A673 (cell line): ENCODE results near the gene SMIM35. TPM values are rescaled to one million over a fixed set of nuclear protein-coding genes. Genes with fewer than 3 reads are reported as not detected.

ENCODE experiments used
- BruUV-seq: library from RNA; stranded (reverse); fragments of 400-500 nt; replicated peaks from 2 replicates; lab custom pipeline; 2021; lab: Mats Ljungman, UMichigan
- CTCF ChIA-PET: fragments of 300-600 bp; sonication (Branson Sonifier 250); formaldehyde crosslinking; loops from one replicate; lab custom pipeline; 2022; ENCODE audit warnings: antibody characterized with exemption; lab: Charles Lee
- POLR2A ChIA-PET: fragments of 300-600 bp; sonication (Branson Sonifier 250); formaldehyde crosslinking; loops from one replicate; lab custom pipeline; 2022; ENCODE audit warnings: antibody characterized with exemption; ENCODE audit not compliant: low non-redundant PET; lab: Charles Lee
- DNase-seq: peaks from one replicate; pipeline ENCODE4 v3.0.0-alpha.2; 2015; ENCODE audit warnings: low spot score
- H3K27ac ChIP-seq: fragments of 200-600 bp; sonication (generic); 2 replicates; pipeline ENCODE4 v1.5.1; 2016; ENCODE audit warnings: mixed run types, low read depth, mild to moderate bottlenecking, mixed read lengths, antibody characterized with exemption, low read length; ENCODE audit not compliant: poor library complexity, severe bottlenecking
- H3K27me3 ChIP-seq: fragments of 200-600 bp; sonication (generic); replicated peaks from 2 replicates; pipeline ENCODE4 v1.6.1; 2017; ENCODE audit warnings: mixed run types, low read depth, mild to moderate bottlenecking, mixed read lengths, antibody characterized with exemption, low read length; ENCODE audit not compliant: insufficient read depth, poor library complexity
- H3K36me3 ChIP-seq: fragments of 200-600 bp; sonication (generic); 2 replicates; pipeline ENCODE4 v1.6.1; 2016; ENCODE audit warnings: mixed run types, mild to moderate bottlenecking, mixed read lengths, antibody characterized with exemption, low read length; ENCODE audit not compliant: insufficient read depth, poor library complexity, severe bottlenecking
- H3K4me1 ChIP-seq: fragments of 200-600 bp; sonication (generic); 2 replicates; pipeline ENCODE4 v1.6.1; 2017; ENCODE audit warnings: mixed run types, mild to moderate bottlenecking, mixed read lengths, antibody characterized with exemption, low read length; ENCODE audit not compliant: insufficient read depth, poor library complexity, severe bottlenecking
- H3K4me3 ChIP-seq: fragments of 200-600 bp; sonication (generic); 2 replicates; pipeline ENCODE4 v1.5.1; 2016; ENCODE audit warnings: low read depth, mixed run types, mild to moderate bottlenecking, mixed read lengths, low read length; ENCODE audit not compliant: poor library complexity, severe bottlenecking
- H3K9me3 ChIP-seq: fragments of 200-600 bp; sonication (generic); 2 replicates; pipeline ENCODE4 v1.6.1; 2016; ENCODE audit warnings: mixed run types, low read depth, mild to moderate bottlenecking, mixed read lengths, antibody characterized with exemption, low read length; ENCODE audit not compliant: poor library complexity, severe bottlenecking
- EZH2 ChIP-seq: fragments of 200-600 bp; sonication (generic); IDR thresholded peaks from 2 replicates; pipeline ENCODE4 v1.6.1; 2017; ENCODE audit warnings: borderline replicate concordance, low read depth, mild to moderate bottlenecking, mixed read lengths, antibody characterized with exemption, low read length; ENCODE audit not compliant: poor library complexity, severe bottlenecking
- intact Hi-C: fragments of 100-400 bp; cut with micrococcal nuclease; formaldehyde crosslinking; loops from one replicate; pipeline ENCODE4 v1.10.0; 2022; ENCODE audit not compliant: unreplicated experiment
- total RNA-seq: library from RNA; stranded (reverse); gene quantifications from 2 replicates; pipeline ENCODE4 v1.2.3, GENCODE V29; 2021
- TF ChIP-seq, protein P1 (sequence below): fragments of 300-800, 200-600 bp; sonication (generic); conservative IDR thresholded peaks from 2 replicates; pipeline ENCODE4 v1.5.1; 2017; ENCODE audit warnings: low read depth, mild to moderate bottlenecking, antibody characterized with exemption, low read length, moderate library complexity, mixed read lengths

SMIM35 gene
- total RNA-seq, 1 experiment from 2014 or later: not detected

DNA sequence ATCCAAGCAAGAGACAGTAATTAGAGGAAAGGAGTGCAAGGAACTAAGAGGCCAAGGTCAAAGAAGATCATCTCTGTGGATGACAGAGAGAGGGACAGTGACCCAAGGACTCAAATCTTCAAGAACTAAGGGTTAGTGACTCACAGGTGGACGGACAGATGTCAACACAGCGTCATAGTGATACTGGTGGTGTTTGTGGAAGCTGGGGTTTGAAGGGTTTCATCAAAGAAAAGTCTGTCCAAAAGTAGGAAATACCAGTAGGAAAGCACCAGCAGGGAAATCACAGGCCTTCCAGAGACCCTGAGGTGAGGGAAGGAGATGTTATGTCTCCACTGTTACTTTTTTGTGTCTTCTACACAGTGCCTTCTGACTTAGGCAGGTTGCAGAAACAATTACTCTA is 68.4 kb downstream of the SMIM35 start:
- H3K4me1 ChIP-seq: no peaks in the 10 kb centered on the region
- ChIA-PET CTCF (no interaction called here), POLR2A (no interaction called here)
- H3K27ac ChIP-seq: no peak overlapping the region
- intact Hi-C loops: no loop called here
- peaks cover 56% of the 10 kb centered on the region for H3K27me3 ChIP-seq
- DNase-seq: no peak
- no peak for TF ChIP-seq EZH2
- TF ChIP-seq, protein P1, sequence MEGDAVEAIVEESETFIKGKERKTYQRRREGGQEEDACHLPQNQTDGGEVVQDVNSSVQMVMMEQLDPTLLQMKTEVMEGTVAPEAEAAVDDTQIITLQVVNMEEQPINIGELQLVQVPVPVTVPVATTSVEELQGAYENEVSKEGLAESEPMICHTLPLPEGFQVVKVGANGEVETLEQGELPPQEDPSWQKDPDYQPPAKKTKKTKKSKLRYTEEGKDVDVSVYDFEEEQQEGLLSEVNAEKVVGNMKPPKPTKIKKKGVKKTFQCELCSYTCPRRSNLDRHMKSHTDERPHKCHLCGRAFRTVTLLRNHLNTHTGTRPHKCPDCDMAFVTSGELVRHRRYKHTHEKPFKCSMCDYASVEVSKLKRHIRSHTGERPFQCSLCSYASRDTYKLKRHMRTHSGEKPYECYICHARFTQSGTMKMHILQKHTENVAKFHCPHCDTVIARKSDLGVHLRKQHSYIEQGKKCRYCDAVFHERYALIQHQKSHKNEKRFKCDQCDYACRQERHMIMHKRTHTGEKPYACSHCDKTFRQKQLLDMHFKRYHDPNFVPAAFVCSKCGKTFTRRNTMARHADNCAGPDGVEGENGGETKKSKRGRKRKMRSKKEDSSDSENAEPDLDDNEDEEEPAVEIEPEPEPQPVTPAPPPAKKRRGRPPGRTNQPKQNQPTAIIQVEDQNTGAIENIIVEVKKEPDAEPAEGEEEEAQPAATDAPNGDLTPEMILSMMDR: no peak
- peaks cover 5% of the 10 kb centered on the region for H3K9me3 ChIP-seq
- no TSS peak for BruUV-seq
- no peaks in the 10 kb centered on the region for H3K36me3 ChIP-seq
- H3K4me3 ChIP-seq: no peak overlapping the region

DNA sequence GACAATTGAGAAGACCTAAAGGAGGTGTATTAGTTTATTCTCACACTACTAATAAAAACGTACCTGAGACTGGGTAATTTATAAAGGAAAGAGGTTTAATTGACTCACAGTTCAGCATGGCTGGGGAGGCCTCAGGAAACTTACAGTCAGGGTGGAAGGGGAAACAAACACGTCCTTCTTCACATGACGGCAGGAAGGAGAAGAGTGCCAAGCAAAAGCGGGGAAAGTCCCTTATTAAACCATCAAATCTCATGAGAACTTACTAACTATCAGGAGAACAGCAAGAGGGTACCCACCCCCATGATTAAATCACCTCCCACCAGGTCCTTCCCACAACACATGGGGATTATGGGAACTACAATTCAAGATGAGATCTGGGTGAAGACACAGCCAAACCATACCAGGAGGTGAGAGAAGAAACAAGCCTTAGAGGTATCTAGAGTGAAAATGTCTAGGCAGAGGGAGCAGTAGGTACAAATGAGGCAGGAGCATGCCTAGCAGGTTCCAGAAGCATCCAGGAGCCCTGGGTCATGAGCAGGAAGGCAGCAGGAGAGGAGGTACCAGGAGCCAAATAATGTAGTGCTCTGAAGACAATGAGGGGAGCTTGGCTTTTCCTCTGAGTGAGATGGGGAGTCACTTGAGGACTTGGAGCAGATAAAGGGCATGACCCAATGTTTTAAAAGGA is 69.0 kb downstream of the SMIM35 start:
- CTCF ChIA-PET: no interaction called here
- intact Hi-C loops: no loop called here
- BruUV-seq: no TSS peak

DNA sequence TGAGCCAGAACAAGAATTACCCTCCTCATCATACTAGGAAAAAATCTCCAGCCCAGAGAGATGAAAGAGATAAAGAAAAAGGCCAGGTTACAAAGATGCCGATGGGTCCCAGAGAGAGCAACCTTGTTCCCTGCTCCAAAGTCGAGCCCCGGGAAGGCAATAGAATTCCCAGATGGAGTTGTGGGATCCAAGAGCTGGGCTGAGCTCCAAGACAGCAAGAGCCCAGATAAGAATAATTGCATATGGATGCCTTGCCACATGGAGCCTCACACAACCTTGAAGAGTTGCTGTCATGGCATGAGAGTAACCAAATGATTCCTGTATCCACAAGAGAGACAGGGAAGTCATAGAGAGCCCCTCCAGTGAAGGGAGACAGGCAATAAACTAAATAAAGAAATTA is 69.7 kb downstream of the SMIM35 start:
- DNase-seq: no peak
- Histone ChIP-seq H3K27me3 (peaks cover 56% of the 10 kb centered on the region), H3K4me3 (no peak overlapping the region), H3K36me3 (no peaks in the 10 kb centered on the region), H3K9me3 (peaks cover 5% of the 10 kb centered on the region), H3K27ac (no peak overlapping the region), H3K4me1 (no peaks in the 10 kb centered on the region)
- TF ChIP-seq, protein P1: no peak
- no peak for TF ChIP-seq EZH2
- POLR2A ChIA-PET: no interaction called here
- intact Hi-C loops: no loop called here
- BruUV-seq: no TSS peak
- CTCF ChIA-PET: no interaction called here

More for the DNA sequence above, 69.0 kb downstream of the SMIM35 start:
- POLR2A ChIA-PET: no interaction called here
- Histone ChIP-seq H3K4me3 (no peak overlapping the region), H3K27me3 (peaks cover 56% of the 10 kb centered on the region), H3K9me3 (peaks cover 5% of the 10 kb centered on the region), H3K36me3 (no peaks in the 10 kb centered on the region), H3K4me1 (no peaks in the 10 kb centered on the region), H3K27ac (no peak overlapping the region)
- no peak for TF ChIP-seq EZH2
- TF ChIP-seq, protein P1: no peak
- no peak for DNase-seq
